ENCODE data around the gene FTSJ3.
"Not testable (repeated sequence)": the region's sequence is repeated elsewhere in the genome, so short reads cannot be mapped to it uniquely, and the experiment has no call there.

FTSJ3 gene, protein sequence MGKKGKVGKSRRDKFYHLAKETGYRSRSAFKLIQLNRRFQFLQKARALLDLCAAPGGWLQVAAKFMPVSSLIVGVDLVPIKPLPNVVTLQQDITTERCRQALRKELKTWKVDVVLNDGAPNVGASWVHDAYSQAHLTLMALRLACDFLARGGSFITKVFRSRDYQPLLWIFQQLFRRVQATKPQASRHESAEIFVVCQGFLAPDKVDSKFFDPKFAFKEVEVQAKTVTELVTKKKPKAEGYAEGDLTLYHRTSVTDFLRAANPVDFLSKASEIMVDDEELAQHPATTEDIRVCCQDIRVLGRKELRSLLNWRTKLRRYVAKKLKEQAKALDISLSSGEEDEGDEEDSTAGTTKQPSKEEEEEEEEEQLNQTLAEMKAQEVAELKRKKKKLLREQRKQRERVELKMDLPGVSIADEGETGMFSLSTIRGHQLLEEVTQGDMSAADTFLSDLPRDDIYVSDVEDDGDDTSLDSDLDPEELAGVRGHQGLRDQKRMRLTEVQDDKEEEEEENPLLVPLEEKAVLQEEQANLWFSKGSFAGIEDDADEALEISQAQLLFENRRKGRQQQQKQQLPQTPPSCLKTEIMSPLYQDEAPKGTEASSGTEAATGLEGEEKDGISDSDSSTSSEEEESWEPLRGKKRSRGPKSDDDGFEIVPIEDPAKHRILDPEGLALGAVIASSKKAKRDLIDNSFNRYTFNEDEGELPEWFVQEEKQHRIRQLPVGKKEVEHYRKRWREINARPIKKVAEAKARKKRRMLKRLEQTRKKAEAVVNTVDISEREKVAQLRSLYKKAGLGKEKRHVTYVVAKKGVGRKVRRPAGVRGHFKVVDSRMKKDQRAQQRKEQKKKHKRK

DNA sequence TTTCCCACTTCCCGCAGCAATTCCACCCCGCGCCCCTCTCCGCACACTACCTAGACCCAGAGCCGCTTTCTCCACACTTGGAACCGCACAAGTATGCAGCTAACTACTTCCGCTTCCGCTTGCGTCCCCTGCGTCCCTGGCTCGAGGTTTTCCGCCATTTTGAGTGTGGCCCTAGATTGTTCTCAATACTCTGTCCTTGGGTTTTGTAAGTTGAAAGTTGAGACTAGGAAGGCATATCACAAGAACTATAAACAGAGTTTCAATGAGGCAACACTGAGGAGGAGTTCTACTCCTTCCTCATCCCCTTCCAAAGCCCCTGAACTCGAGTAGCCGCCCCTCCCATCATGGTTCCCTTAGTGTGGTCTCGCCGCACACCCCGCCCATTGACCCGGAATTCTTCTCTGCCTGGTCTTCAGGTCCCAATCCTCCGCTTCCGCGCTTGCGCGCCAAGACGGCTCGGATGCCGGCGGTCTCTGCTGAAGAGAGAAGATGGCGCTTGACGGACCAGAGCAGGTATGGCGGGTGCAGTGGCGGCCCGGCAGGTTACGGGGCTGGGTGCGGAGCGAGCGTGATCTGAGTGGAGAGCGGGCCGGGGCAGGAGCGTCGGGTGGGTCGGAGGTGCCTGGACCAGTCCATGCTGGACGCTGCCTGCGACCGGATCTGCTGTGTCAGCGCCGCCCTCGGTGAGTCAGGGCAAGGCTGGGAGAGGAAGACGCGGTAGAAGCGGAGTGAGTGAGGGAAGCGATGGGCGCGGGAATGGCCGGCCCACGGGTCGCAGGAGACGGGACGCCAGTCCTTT is at the start of gene FTSJ3, which contains the start of gene PSMC5:
Gene FTSJ3, minus strand, starts transcription at position 662 of the 799 bp plus-strand sequence. CDS start 761 bp downstream, outside the sequence.
Gene PSMC5, plus strand, starts transcription at position 430 of the 799 bp plus-strand sequence. Its CDS starts 60 bp downstream, at position 490.
- DNase-seq: peak; percentile 97

DNA sequence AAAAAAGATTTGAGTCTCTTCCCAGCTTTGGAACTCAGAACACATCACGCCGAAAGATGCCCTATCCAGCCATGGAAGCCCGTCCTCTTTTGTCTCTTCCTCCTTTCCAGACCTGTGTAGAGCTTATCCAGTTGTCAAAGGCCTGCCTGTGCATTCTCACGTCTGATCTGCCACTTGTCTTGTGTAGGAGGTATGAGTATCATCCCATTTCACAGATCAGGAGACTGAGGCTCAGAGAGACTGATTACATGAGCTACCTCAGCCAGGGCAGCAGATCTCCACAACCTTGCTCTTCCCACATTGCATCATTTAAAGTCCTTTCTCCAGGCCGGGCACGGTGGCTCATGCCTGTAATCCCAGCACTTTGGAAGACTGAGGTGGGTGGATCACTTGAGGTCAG is 47.2 kb upstream of the FTSJ3 start:
- DNase-seq: not testable (repeated sequence)

DNA sequence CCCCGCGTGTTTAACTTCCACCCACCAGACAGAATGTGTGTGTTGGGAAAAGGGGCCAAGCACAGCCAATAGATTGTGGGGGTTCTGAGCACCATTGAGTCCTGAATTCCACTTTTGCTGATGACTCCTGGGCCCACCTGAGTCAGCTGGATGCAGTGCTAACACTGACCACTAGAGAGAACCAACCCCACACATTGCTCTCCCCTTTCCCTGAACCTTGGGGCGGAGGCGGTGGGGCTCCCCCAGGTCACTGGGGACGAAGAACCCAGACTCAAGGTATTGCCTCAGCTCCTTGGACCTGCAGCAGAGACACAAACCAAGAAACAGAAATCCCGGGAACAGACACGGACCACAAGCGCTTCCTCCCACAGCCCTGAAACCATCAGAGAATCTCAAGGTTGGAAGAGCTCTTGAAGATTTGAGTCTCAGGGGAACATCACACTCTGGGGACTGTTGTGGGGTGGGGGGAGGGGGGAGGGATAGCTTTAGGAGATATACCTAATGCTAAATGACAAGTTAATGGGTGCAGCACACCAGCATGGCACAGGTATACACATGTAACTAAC is 46.7 kb upstream of the FTSJ3 start:
- DNase-seq: not testable (repeated sequence)

DNA sequence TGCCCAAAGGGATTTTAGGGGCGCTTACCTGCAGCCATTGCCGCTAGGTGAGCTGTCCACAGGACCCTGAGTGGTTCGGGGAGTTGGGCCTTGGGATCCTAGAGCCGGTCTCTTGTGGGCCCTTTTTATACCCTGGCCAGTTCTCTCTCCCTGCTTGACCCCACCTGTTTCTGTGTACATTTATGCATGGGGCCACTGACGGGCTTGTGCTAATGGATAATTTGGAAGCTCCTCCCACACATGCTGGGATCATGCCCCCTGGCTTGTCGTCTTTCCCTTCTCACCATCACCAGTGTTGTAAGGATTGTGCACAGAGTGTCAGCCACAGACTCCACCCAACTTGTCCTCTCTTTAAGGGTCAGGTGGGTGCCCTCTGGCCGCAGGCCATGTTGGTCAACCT is 46.1 kb upstream of the FTSJ3 start, which contains the start of gene CSH2:
Gene CSH2, minus strand, starts transcription at position 101 of the 400 bp plus-strand sequence. Its CDS starts 63 bp downstream, at position 38.
- not testable (repeated sequence) for DNase-seq

DNA sequence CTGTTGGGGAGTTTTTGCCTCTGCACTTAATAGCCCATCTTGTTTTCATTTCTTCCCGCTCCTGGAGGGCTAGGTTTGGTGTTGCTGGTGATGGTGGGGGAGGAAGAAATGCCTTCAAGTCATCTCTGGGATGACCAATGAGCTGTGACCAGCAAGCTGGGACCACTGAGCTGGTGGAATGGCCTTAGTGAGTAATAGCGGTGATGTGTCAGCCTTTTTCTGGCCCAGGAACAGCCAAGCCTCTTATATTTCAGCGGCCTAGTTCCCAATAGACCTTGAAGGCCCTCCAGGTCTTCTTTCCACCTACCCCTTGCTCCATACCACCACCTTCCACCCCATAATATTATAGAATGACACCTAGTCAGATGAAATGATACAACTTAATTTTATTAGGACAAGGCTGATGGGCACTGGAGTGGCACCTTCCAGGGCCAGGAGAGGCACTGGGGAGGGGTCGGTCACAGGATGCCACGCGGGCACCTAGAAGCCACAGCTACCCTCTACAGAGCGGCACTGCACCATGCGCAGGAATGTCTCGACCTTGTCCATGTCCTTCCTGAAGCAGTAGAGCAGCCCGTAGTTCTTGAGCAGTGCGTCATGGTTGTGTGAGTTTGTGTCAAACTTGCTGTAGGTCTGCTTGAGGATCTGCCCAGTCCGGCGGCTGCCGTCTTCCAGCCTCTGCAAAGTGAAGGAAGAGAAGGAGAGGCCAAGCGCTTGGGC is 44.3 kb upstream of the FTSJ3 start:
- DNase-seq: not testable (repeated sequence)

DNA sequence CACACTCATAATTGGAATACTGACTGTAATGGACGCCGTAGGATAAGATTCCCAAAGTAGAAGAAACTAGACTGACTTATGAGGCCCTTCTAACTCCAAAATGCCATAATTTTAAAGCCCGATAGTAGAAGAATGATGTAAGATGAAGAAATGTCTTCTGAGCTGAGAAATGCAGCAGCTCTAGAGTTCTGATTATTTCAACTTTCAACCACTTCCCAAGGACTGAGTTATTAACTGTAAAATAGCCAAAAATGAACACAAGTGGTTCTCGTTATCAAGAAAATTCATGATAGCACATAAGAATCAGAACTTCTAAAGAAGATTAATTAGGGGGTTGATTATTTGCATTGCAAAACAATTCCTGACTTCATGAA is 42.8 kb upstream of the FTSJ3 start:
- DNase-seq: not testable (repeated sequence)

DNA sequence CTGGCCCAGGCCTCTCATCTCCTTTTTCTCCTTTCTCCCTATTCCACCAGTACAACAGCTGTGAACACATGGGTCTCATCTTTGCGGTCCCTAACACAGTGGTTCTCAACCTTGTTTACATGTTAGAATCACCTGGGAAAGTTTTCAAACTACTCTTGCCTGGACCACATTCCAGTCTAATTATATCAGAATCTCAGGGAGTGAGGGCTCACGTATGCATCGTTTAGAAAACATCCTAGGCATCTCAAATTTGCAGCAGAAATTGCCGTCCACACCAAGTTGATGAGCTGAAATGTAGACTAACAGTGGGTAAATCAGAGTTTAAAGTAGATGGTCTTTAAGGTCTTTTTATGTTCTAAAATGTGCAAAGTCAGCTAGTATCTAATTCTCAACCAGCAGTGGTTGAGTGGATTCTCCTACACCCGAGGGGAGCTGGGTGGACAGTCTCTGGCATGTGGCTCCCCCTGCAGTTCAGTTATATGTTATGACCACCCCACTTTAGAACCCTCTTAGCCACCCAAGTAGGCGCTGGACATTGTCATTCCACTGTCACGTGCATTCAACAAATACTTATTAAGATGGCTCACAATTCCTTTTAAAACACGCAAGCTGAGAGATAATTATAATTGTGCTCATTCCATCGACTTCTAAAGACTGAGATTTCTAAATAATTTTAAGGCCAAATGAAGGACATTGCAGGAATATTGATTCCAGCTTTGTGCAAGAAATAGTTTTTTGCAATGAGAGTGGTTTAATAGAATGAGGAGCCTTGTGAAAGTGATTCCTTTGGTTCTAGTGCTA is 42.2 kb upstream of the FTSJ3 start:
- not testable (repeated sequence) for DNase-seq

DNA sequence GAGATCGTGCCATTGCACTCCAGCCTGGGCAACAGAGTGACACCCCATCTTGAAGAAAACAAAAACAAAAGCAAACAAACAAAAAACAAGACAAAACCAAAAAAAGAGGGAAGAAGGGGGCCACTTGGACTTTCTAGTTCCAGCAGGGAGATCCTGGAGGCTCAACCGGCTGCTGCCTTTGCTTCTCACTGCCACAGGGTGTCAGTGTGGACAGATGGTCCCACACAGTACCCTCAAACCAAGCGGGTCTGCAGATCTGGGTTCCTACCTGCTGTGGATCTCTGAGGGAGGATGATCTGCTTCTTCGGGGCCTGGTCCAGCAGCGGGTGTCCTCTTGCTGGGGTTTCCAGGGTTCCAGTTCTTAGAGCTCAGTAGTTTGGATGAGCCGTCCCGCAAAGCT is 39.2 kb upstream of the FTSJ3 start:
- DNase-seq: not testable (repeated sequence)

DNA sequence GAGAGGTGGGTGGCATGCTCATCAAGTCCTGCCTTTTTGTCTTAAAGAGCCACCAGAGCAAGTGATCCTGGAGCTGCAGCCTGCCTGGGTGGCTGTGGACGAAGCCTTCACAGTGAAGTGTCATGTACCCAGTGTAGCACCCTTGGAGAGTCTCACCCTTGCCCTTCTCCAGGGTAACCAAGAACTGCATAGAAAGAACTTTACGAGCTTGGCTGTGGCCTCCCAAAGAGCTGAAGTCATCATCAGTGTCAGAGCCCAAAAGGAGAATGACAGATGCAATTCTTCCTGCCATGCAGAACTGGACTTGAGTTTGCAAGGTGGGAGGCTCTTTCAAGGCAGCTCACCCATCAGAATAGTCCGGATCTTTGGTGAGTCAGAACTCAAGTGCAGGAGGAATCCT is 31.8 kb upstream of the FTSJ3 start:
- DNase-seq: no peak

DNA sequence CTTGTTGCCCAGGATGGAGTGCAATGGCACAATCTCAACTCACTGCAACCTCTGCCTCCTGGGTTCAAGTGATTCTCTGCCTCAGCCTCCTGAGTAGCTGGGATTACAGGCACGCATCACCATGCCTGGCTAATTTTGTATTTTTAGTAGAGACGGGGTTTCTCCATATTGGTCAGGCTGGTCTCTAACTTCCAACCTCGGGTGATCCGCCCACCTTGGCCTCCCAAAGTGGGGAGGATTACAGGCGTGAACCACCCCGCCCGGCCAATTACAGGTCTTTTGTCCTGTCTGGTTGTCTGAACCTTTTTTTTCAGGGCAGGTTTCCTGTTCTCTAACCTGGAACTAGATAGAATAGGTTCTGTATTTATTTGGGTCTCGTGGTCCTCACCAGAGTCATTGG is 29.0 kb upstream of the FTSJ3 start:
- not testable (repeated sequence) for DNase-seq

DNA sequence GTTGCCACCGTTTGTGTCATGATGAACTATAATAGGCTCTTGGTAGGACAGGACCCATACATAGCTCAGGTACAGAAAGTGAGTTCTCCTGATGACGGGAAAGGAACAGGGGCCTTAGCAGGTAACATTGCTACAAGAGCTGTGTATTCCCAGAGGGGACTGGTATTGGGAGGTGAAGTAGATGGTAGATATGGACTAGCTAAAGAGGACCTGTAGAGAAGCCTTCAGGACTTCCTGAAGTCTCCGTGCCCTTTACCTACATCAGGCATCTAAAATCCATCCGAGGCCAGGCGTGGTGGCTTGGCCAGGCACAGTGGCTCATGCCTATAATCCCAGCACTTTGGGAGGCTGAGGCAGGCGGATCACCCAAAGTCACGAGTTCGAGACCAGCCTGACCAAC is 27.7 kb upstream of the FTSJ3 start:
- DNase-seq: no peak

DNA sequence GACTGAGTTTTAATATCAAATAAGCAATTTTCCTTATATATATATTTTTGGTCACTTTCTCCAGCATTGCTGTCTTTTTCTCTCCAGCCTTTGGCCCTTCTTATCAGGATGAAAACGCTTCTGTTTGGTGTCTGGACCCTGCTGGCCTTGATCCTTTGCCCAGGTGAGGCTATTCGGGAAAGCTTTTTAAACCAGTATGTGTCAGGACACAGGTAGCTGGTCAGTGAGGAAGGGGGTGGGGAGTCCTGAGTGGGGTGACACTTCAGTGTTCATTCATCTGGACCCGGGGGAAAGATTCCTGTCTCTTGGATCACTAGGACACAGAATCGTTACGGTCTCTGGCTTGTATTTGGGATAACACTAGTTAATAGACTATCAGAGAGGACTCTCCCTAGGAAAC is 27.2 kb upstream of the FTSJ3 start:
- no peak for DNase-seq

DNA sequence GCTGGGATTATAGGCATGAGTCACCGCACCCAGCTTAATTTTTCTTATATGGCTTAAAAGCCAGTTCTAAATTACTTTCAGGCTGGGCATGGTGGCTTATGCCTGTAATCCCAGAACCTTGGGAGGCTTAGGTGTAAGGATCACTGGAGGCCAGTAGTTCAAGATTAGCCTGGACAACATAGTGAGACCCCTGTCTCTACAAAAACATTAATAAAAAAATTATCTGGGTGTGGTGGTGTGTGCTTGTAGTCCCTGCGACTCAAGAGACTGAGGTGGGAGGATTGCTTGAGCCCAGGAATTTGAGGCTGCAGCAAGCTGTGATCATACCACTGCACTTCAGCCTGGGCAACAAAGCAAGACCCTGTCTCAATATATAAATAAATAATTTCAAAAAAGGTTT is 25.8 kb upstream of the FTSJ3 start:
- no peak for DNase-seq

DNA sequence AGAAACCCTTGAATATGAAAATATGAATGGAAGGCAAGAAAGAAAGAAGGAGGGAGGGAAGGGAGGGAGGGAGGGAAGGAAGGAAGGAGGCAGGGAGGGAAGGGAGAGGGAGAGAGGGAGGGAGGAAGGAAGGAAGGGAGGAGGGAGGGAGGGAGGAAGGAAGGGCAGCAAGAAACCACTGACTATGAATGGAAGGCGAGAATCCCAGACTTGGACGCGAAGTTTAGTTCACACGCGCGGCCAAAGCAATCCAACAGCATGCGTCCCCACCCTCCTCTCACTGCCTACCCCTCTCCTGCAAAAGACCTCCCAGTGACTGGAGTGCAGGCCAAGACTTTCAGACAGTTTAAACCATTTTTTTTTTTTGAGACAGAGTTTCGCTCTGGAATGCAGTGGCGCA is 22.9 kb upstream of the FTSJ3 start:
- no peak for DNase-seq

DNA sequence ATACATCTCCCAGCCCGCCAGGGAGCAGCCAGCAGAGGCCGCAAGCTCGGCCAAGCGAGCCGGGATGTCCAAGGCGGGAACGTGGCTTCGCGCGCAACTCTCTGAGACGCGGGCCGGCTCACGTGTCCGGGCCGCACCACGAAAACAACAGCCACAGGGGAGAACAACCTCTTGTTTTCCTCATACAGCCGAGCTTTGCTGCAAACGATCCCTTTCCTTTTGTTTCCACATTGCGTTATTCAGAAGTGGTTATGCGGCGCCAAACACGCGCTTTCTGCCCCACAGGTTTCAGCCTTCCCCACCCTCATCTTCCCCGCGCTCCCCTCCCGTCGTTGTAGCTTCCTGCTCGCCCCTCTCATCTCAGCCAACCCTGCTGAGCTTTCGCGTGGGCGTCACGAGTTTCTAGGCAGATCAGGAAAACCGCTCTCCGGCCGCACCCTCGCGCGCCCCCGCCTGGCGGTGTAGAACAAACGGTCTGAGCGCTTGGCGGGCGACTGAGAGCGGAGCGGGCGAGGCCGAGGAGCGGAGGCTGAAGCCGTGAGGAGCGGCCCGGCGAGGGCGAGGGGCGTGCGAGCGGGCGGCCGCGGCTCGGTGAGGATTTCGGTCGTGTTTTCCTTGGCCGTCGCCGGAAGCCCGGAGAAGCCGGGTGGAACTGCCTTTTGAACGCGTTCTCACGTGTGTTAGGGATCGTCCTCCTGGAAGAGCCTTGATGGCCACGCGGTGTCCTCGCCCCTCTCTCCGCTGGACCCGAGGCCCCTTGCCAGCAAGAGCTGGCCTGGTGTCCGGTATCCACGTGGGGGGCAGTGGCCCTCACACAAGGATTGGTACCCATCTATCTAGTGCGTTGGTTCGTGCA is 21.6 kb upstream of the FTSJ3 start:
- DNase-seq: peak; percentile 49

DNA sequence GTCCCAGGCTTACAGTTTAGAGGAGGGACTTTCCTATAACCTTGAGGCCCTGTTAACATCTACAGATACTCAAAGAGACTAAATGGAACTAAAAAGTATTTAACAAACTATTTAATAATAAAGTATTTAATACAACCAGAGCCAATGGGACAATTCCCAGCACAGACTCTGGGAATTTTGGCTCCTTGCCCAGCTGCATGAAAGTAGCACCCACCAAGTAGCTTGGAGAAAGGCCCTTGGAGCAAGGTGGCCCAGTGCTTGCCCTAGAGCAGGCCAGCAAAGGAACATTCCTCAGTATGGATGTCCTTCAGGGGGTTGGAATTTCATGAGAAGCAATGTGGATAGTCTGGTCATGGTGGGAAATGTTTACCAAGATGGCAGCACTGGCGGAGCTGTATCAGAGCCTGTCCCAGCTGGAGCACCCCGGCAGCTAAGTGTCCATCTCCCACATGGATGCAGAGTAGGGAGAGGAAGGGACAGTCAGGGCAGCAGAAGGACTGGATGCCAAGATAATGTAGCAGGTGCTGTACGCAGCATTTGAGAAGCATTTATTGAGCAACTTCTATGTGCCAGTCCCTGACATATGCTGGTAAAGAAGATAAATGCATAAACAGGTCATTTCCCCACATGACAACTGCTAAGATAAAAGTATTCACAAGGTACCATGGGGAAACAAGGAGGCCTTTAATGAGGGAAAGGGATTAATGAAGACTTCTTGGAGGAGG is 20.2 kb upstream of the FTSJ3 start:
- DNase-seq: no peak

DNA sequence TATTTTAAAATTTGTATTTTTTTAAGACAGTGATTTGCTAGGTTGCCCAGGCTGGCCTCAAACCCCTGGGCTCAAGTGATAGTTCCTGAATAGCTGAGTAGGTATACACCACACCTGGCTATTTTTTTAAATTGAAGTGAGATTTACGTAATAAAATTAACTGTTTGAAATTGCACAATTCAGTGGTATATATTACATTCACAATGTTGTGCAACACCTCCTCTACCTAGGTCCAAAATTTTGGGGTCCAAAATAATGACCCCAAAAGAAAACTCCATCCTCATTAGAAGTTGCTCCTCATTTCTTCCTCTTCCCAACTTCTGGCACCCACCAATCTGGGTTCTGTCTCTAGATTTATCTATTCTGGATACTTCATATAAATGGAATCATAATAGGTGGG is 18.0 kb upstream of the FTSJ3 start:
- DNase-seq: no peak

DNA sequence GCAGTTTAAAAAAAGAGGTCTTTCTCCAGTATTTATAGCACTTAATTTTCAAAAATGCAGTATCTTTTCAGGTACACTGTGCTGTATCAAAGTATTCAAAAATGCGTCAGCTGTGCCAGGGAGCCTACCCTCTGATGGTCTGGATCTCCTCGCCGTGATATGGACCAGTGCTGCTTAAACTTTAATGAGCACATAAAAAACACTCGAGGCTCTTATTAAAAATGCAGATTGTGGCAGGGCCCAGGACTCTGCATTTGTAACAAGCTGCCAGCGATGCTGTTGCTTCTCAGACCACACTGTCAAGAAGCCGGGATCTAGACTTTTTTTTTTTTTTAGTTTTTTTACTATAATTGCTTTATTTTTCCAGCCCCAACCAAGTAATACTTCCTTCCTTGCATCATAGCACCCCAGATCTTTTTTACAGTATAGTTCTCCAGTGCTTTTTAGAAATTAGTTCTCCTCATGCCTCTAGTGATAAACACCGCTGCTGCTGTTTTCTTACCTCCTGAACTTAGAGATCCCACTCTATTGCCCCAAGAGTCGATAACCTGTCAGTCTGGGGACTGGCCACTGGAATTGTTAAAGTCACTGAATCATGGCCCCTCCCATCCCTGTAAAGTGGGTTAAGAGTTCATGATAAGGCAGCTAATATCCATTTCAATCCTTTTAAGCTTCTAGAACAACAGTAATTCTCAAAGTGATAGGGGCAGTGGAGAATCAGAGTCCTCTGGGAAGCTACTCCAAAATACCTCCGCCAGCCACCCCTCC is 16.6 kb upstream of the FTSJ3 start:
- no peak for DNase-seq
